GM23248 (cell line): ENCODE measurements around the gene STK25.

Source experiments
- EZH2 ChIP-seq: fragments of 200-600 bp; sonication (generic); IDR thresholded peaks from 2 replicates; pipeline ENCODE4 v1.6.1; 2018; ENCODE audit warnings: antibody characterized with exemption, mild to moderate bottlenecking; ENCODE audit not compliant: insufficient read depth, poor library complexity, severe bottlenecking
- EZH2phosphoT487 ChIP-seq: fragments of 200-600 bp; sonication (generic); IDR thresholded peaks from 2 replicates; pipeline ENCODE4 v1.6.1; 2018; ENCODE audit warnings: antibody characterized with exemption, moderate library complexity, mild to moderate bottlenecking, low read depth; ENCODE audit not compliant: insufficient read depth

GRCh38 chr2:241498115-241499070, 10.0 kb downstream of the STK25 start:
- no peak for TF ChIP-seq EZH2
- no peak for TF ChIP-seq EZH2phosphoT487
